A549 (cell line): ENCODE data around the gene DBNDD2. TPM values are rescaled to one million over a fixed set of nuclear protein-coding genes. Genes with fewer than 3 reads are reported as not detected.

Experiments used
- ATAC-seq, 2 experiments: fragments of 200-7000 bp in 1 of 2; fragments of >200 bp in 1 of 2; cut with Nextera tagmentation in 1 of 2; cut with Tn5 transposase in 1 of 2; 3 replicates each; pipeline versions ENCODE4 v1.8.0 to v1.9.1; 2018 to 2020; ENCODE audit warnings: mild to moderate bottlenecking in 1 of 2, moderate library complexity in 1 of 2
- CTCF ChIA-PET: fragments of 300-600 bp; sonication (Branson Sonifier 250); formaldehyde crosslinking; extraction: SDS; loops from one replicate; lab custom pipeline; 2021; ENCODE audit warnings: antibody characterized with exemption, inconsistent platforms; lab: Yijun Ruan, JAX
- POLR2A ChIA-PET: fragments of 350-600 bp; formaldehyde crosslinking; extraction: SDS; loops from one replicate; lab custom pipeline; 2021; ENCODE audit warnings: antibody characterized with exemption, inconsistent platforms; lab: Yijun Ruan, JAX
- DNase-seq, 2 experiments: peaks; one replicate each; pipeline versions ENCODE4 v3.0.0 to v3.0.0-alpha.2; 2011 to 2016; ENCODE audit warnings: low read depth in 1 of 2, low spot score in 1 of 2
- FAIRE-seq: peaks from 2 replicates; lab custom pipeline; 2011; peaks lifted over from hg19 to GRCh38; lab: Jason Lieb, UNC
- H3K27ac ChIP-seq, 2 experiments: fragments of >200 bp; sonication (Bioruptor Twin); formaldehyde crosslinking; 3 replicates each; pipeline ENCODE4 v1.5.1; 2016 to 2017
- H3K4me1 ChIP-seq: fragments of >200 bp; sonication (Bioruptor Twin); formaldehyde crosslinking; 3 replicates; pipeline ENCODE4 v1.6.1; 2016
- H3K4me2 ChIP-seq: fragments of >200 bp; sonication (Bioruptor Twin); formaldehyde crosslinking; 3 replicates; pipeline ENCODE4 v1.6.1; 2016
- H3K4me3 ChIP-seq: fragments of >200 bp; sonication (Bioruptor Twin); formaldehyde crosslinking; 3 replicates; pipeline ENCODE4 v1.5.1; 2016
- H3K9me3 ChIP-seq: fragments of >200 bp; sonication (Bioruptor Twin); formaldehyde crosslinking; 3 replicates; pipeline ENCODE4 v1.6.1; 2016
- ATOH8 ChIP-seq: fragments of 250-450 bp; sonication (Bioruptor Pico); IDR thresholded peaks from 2 replicates; pipeline ENCODE4 v1.5.0; 2020; ENCODE audit warnings: low read depth, mild to moderate bottlenecking, moderate library complexity
- BCL3 ChIP-seq: fragments of >200 bp; sonication (Bioruptor Twin); formaldehyde crosslinking; IDR thresholded peaks from 3 replicates; pipeline ENCODE4 v1.6.1; 2016
- BHLHE40 ChIP-seq: IDR thresholded peaks from 2 replicates; pipeline ENCODE4 v1.6.1; 2012; ENCODE audit warnings: low read depth, low read length, inconsistent platforms
- CBX2 ChIP-seq: fragments of 200-600 bp; sonication (generic); IDR thresholded peaks from 2 replicates; pipeline ENCODE4 v1.6.1; 2016; ENCODE audit warnings: low read depth, mild to moderate bottlenecking, borderline replicate concordance
- CEBPB ChIP-seq, 2 experiments: fragments of >200 bp in 1 of 2; sonication (Bioruptor Twin) in 1 of 2; formaldehyde crosslinking in 1 of 2; IDR thresholded peaks; 2 replicates each; pipeline ENCODE4 v1.6.1; 2012 to 2016
- CHD2 ChIP-seq: fragments of 150-350 bp; IDR thresholded peaks from 2 replicates; pipeline ENCODE4 v1.6.1; 2014; ENCODE audit warnings: low read length; ENCODE audit not compliant: partially characterized antibody
- E2F6 ChIP-seq: IDR thresholded peaks from 2 replicates; pipeline ENCODE4 v1.6.1; 2012; ENCODE audit warnings: low read depth, borderline replicate concordance
- EP300 ChIP-seq, 2 experiments: fragments of >200 bp; sonication (Bioruptor Twin); formaldehyde crosslinking; IDR thresholded peaks; 2 replicates in 1 of 2; 3 replicates in 1 of 2; pipeline ENCODE4 v1.6.1; 2016 to 2017
- FOSL2 ChIP-seq, 2 experiments: fragments of 450-650 bp in 1 of 2; fragments of >200 bp in 1 of 2; sonication (Bioruptor Twin) in 1 of 2; formaldehyde crosslinking; IDR thresholded peaks; 2 replicates each; pipeline versions ENCODE4 v1.5.0 to v1.6.1; 2016 to 2020; ENCODE audit warnings: mild to moderate bottlenecking in 1 of 2, moderate library complexity in 1 of 2
- FOXS1 ChIP-seq: fragments of 250-450 bp; sonication (Bioruptor Pico); IDR thresholded peaks from 2 replicates; pipeline ENCODE4 v1.5.0; 2020; ENCODE audit warnings: mild to moderate bottlenecking, moderate library complexity
- GATA3 ChIP-seq: IDR thresholded peaks from 2 replicates; pipeline ENCODE4 v1.6.1; 2012; ENCODE audit warnings: borderline replicate concordance
- HDAC2 ChIP-seq: fragments of 200-600 bp; sonication (generic); IDR thresholded peaks from 2 replicates; pipeline ENCODE4 v1.6.1; 2016
- HMGXB4 ChIP-seq: fragments of 250-450 bp; sonication (Bioruptor Pico); IDR thresholded peaks from 2 replicates; pipeline ENCODE4 v1.5.0; 2021; ENCODE audit warnings: mild to moderate bottlenecking, moderate library complexity, borderline replicate concordance
- KDM1A ChIP-seq: fragments of 200-600 bp; sonication (generic); IDR thresholded peaks from 2 replicates; pipeline ENCODE4 v1.6.1; 2016; ENCODE audit warnings: low read depth, mild to moderate bottlenecking
- KDM5A ChIP-seq: fragments of 200-600 bp; sonication (generic); IDR thresholded peaks from 2 replicates; pipeline ENCODE4 v1.6.1; 2016; ENCODE audit warnings: antibody characterized with exemption, mild to moderate bottlenecking
- MYC ChIP-seq: IDR thresholded peaks from 2 replicates; pipeline ENCODE4 v1.6.1; 2012; ENCODE audit warnings: mild to moderate bottlenecking, inconsistent platforms, low read length, improper control_type of control experiment, borderline replicate concordance
- NPAS2 ChIP-seq: fragments of 250-450 bp; sonication (Bioruptor Pico); IDR thresholded peaks from 2 replicates; pipeline ENCODE4 v1.8.0; 2022; ENCODE audit warnings: mild to moderate bottlenecking, moderate library complexity, borderline replicate concordance
- NR3C1 ChIP-seq: fragments of >200 bp; sonication (Bioruptor Twin); formaldehyde crosslinking; IDR thresholded peaks from 3 replicates; pipeline ENCODE4 v1.6.1; 2017
- RARB ChIP-seq: fragments of 250-450 bp; sonication (Bioruptor Pico); IDR thresholded peaks from 2 replicates; pipeline ENCODE4 v1.8.0; 2021; ENCODE audit warnings: mild to moderate bottlenecking, moderate library complexity
- RCOR1 ChIP-seq: fragments of 150-350 bp; IDR thresholded peaks from 2 replicates; pipeline ENCODE4 v1.6.1; 2014; ENCODE audit warnings: antibody characterized with exemption, low read length, low read depth
- SMC3 ChIP-seq: fragments of >200 bp; sonication (Bioruptor Twin); formaldehyde crosslinking; IDR thresholded peaks from 3 replicates; pipeline ENCODE4 v1.6.1; 2018; ENCODE audit warnings: inconsistent platforms
- TP53 ChIP-seq: fragments of 250-450 bp; sonication (Bioruptor Pico); IDR thresholded peaks from 2 replicates; pipeline ENCODE4 v1.5.0; 2021; ENCODE audit warnings: mild to moderate bottlenecking, moderate library complexity
- USF2 ChIP-seq: fragments of 450-650 bp; IDR thresholded peaks from 2 replicates; pipeline ENCODE4 v1.6.1; 2014; ENCODE audit warnings: antibody characterized with exemption
- WGBS: methylation state at CpG from one replicate; pipeline ENCODE4 v1.1.6; 2017; ENCODE audit errors: missing lambda C conversion rate; 5-methylcytosine and 5-hydroxymethylcytosine counted together
- polyA plus RNA-seq, 4 experiments: library from polyadenylated mRNA; depleted of rRNA in 3 of 4; stranded (reverse); fragments of >200 nt; fragmentation: RNase III in 1 of 4; extraction: RNeasy Plus Mini Kit Qiagen cat#74134 plus additional on column Dnase treatment in 1 of 4; gene quantifications; 2 replicates in 3 of 4; 3 replicates in 1 of 4; pipeline ENCODE4 v1.2.3, GENCODE V29; 2011 to 2017

Gene DBNDD2
- polyA plus RNA-seq, 2 of the 4 experiments (the other 2 are of a cell fraction): 6.5 to 20.9 TPM

- ATAC-seq (no peak), DNase-seq (no peak), FAIRE-seq (no peak)
- no peak overlapping the region for H3K27ac ChIP-seq
- TF ChIP-seq ATOH8 (CRISPR knock-in tag) (no peak), KDM5A (no peak), NR3C1 (no peak), TP53 (no peak), FOSL2 (IDR thresholded peaks at IDR 0.05) (no peak), FOSL2 (CRISPR knock-in tag; IDR thresholded peaks at IDR 0.05) (no peak), CEBPB (IDR thresholded peaks at IDR 0.05) (no peak), HDAC2 (no peak), CBX2 (no peak), EP300 (IDR thresholded peaks at IDR 0.05) (no peak), RCOR1 (no peak), CHD2 (no peak), RARB (CRISPR knock-in tag) (no peak), MYC (no peak), E2F6 (no peak), HMGXB4 (CRISPR knock-in tag) (no peak), BHLHE40 (no peak), SMC3 (no peak), USF2 (no peak), KDM1A (no peak)
- peak overlapping the region; percentile 76 for H3K4me2 ChIP-seq
- H3K4me3 ChIP-seq: peak overlapping the region; percentile 43; the same call in 2 of the 3 replicates
- H3K4me1 ChIP-seq: no peaks in the 10 kb centered on the region
- no peaks in the 10 kb centered on the region for H3K9me3 ChIP-seq
- ChIA-PET CTCF (interaction anchor here (0.5 to 12.1 kb wide), 46 partner anchors 9 to 402 kb away, joined by 3 to 240 read pairs (median 6); partner anchors contain the start of genes DBNDD2, SDC4 and SYS1), POLR2A (interaction anchor here (0.9 to 1.9 kb wide), 4 partner anchors 11 to 62 kb away, joined by 3 to 9 read pairs (median 4); partner anchors contain the start of gene SYS1)
- WGBS: 42% methylated on average over 9 of the region's 9 CpGs
These were observed 34.0 kb upstream of the DBNDD2 start for GRCh38 chr20:45374101-45374467.

- no peak for DNase-seq
- TF ChIP-seq FOXS1 (CRISPR knock-in tag): no peak
- no peak for TF ChIP-seq CHD2
- no peak for TF ChIP-seq GATA3
- TF ChIP-seq CBX2: no peak
- TF ChIP-seq NPAS2 (CRISPR knock-in tag): no peak
- TF ChIP-seq BCL3: no peak
- ATAC-seq: no peak
- no peaks in the 10 kb centered on the region for H3K9me3 ChIP-seq
- 85% methylated on average over 12 of the region's 14 CpGs for WGBS
- no peak for FAIRE-seq
- POLR2A ChIA-PET: interaction anchor here (1.9 kb wide), 1 partner anchor 12 kb away, joined by 9 read pairs; the partner anchor contains the start of gene SYS1
- CTCF ChIA-PET: interaction anchor here (1.4 to 12.1 kb wide), 17 partner anchors 9 to 396 kb away, joined by 3 to 240 read pairs (median 15); partner anchors contain the start of genes DBNDD2, SDC4 and SYS1
- no peaks in the 10 kb centered on the region for H3K4me1 ChIP-seq
- no peak overlapping the region for H3K4me3 ChIP-seq
- H3K27ac ChIP-seq: no peak overlapping the region
- no peak overlapping the region for H3K4me2 ChIP-seq
These were observed 33.1 kb upstream of the DBNDD2 start for GRCh38 chr20:45374966-45375365.
